Astrocyte (in vitro differentiated cells and primary cell): ENCODE data around the gene DNASE1L3.

Experiments
- CTCF ChIP-seq: IDR thresholded peaks from 2 replicates; pipeline ENCODE4 v1.5.1; 2011; ENCODE audit warnings: low read depth, mild to moderate bottlenecking, inconsistent platforms, low read length, moderate library complexity; ENCODE audit not compliant: insufficient read depth
- EZH2 ChIP-seq: IDR thresholded peaks from 2 replicates; pipeline ENCODE4 v1.6.1; 2012; ENCODE audit warnings: mild to moderate bottlenecking, low read length, inconsistent platforms; ENCODE audit not compliant: insufficient read depth

GRCh38 chr3:58214484-58215316 lies 3.9 kb upstream of the DNASE1L3 start:
- TF ChIP-seq CTCF: no peak
- TF ChIP-seq EZH2: no peak
